Upper lobe of left lung (tissue), 6 donors: Measurements from ENCODE around the gene RTBDN. TPM values are rescaled to one million over a fixed set of nuclear protein-coding genes. Genes with fewer than 3 reads are reported as not detected.
A peak's percentile ranks its signal among the peaks of the same experiment; 100 is the strongest.

Experiments
- ATAC-seq, 2 donors: fragments of 200-7000 bp; cut with Tn5 transposase; one replicate each; pipeline ENCODE4 v1.9.1; 2022; ENCODE audit warnings: mild to moderate bottlenecking in 2 of 2, moderate library complexity in 2 of 2; ENCODE audit not compliant: low FRiP score in 2 of 2
- DNase-seq, 2 donors: peaks; one replicate each; pipeline ENCODE4 v3.0.0-alpha.2; 2019 to 2020
- H3K27ac ChIP-seq, 4 donors: fragments of 200-600 bp; sonication (generic); one replicate each; pipeline ENCODE4 v1.5.1; 2016 to 2019
- H3K27me3 ChIP-seq, 4 donors: fragments of 200-600 bp; sonication (generic); one replicate each; pipeline ENCODE4 v1.5.1; 2017 to 2019
- H3K36me3 ChIP-seq, 4 donors: fragments of 200-600 bp; sonication (generic); one replicate each; pipeline ENCODE4 v1.5.1; 2016 to 2019
- H3K4me1 ChIP-seq, 4 donors: fragments of 200-600 bp; sonication (generic); one replicate each; pipeline ENCODE4 v1.5.1; 2018 to 2019
- H3K4me3 ChIP-seq, 4 donors: fragments of 200-600 bp; sonication (generic); one replicate each; pipeline ENCODE4 v1.5.1; 2017 to 2019; ENCODE audit warnings: mild to moderate bottlenecking in 2 of 4, moderate library complexity in 1 of 4
- H3K9me3 ChIP-seq, 4 donors: fragments of 200-600 bp; sonication (generic); one replicate each; pipeline ENCODE4 v1.5.1; 2018 to 2019
- CTCF ChIP-seq, 6 experiments: fragments of 450-650 bp in 4 of 6; fragments of 200-600 bp in 2 of 6; sonication (generic) in 2 of 6; IDR thresholded peaks; one replicate each; pipeline ENCODE4 v1.5.1; 2016 to 2019; ENCODE audit warnings: antibody characterized with exemption in 6 of 6
- EP300 ChIP-seq, 4 donors: sonication (generic); formaldehyde crosslinking; IDR thresholded peaks; one replicate each; pipeline ENCODE4 v1.5.1; 2017; ENCODE audit warnings: antibody characterized with exemption in 4 of 4, control low read depth in 2 of 4
- POLR2A ChIP-seq, 4 donors: fragments of 450-650 bp; IDR thresholded peaks; one replicate each; pipeline ENCODE4 v1.5.1; 2016 to 2017; ENCODE audit warnings: antibody characterized with exemption in 4 of 4, mild to moderate bottlenecking in 2 of 4
- POLR2AphosphoS5 ChIP-seq, 2 donors: sonication (generic); formaldehyde crosslinking; IDR thresholded peaks; one replicate each; pipeline ENCODE4 v1.5.1; 2017; ENCODE audit warnings: antibody characterized with exemption in 2 of 2
- WGBS, 2 donors: methylation state at CpG; one replicate each; pipeline ENCODE4 v1.1.5; 2017 to 2018; 5-methylcytosine and 5-hydroxymethylcytosine counted together
- total RNA-seq, 6 donors: library from RNA; depleted of rRNA in 4 of 6; stranded (reverse); fragments of >200 nt in 4 of 6; gene quantifications; one replicate each; pipeline versions ENCODE4 v1.1.0 to v1.2.1, GENCODE V29; 2016 to 2021
- donor health status: DM: no; HTN: no; CAD: no; lungs with moderate emphysema.
- donor health status: DM: no; HTN: yes; CAD: no; lungs with severe emphysema.

The RTBDN gene
- total RNA-seq, 6 donors from 2014 or later: not detected

DNA sequence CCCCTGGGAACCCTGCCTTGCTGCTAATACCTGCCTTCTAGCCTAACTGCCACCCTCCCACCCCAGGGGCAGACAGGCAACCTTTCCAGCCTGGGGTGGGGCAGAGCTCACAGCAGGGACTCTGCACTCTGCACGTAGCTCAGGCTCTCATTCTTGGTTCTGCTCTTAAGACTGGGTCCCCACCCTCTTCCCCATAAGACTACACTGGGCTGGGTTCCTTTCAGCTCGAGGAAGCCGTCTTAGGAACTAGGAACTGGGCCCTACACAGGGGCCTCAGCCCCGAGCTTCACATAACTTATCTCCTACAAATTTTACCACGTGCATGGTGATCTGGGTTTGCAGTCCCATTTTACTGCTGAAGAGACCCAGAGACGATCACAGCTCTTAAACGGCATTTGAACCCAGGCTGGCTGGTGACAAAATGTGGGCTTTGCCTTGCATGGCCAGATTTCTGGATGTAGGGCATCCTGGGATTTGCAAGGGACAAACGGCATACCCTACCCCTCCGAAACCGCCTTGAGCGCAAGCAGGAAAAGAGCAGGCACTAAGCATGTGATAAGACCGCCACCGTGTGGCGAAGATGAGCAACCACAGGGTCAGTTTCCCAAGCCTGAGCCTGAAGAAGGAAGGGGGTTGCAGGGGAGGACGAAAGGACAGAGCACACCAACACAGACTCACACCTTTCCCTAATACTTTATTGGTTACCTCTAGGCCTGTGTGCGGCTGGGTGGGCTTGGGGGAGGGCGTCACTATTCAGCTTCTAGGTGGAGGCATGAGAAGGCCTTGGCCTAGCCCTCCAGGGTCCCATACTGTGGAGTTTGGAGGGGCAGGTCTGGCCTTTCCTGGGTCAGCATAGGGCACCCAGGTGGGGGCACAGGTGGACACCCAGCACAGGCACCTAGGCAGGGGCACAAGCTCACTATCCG, 38.0 kb downstream of the RTBDN start:
- peaks cover 27 to 42% (median 36%) of the 10 kb centered on the region in 4 donors for H3K4me1 ChIP-seq
- WGBS, 2 donors: 11% methylated on average over 16 to 18 of the region's 18 CpGs
- TF ChIP-seq CTCF (IDR thresholded peaks at IDR 0.05): peak; percentile 88 to 98 (median 98)
- TF ChIP-seq POLR2A (IDR thresholded peaks at IDR 0.05): peak in 2 of 4 donors; percentile 26 to 34
- no peak for TF ChIP-seq EP300 (IDR thresholded peaks at IDR 0.05)
- TF ChIP-seq POLR2AphosphoS5 (IDR thresholded peaks at IDR 0.05): peak; percentile 6 to 68
- peak in 1 of 2 donors; percentile 83 for DNase-seq
- H3K9me3 ChIP-seq: no peaks in the 10 kb centered on the region
- H3K36me3 ChIP-seq: peaks cover 0 to 31% (median 11%) of the 10 kb centered on the region in 4 donors
- peak overlapping the region; percentile 36 to 99 (median 70) for H3K27ac ChIP-seq
- peak overlapping the region in 1 of 4 donors; percentile 18 for H3K4me3 ChIP-seq
- peak; percentile 45 to 76 for ATAC-seq
- no peaks in the 10 kb centered on the region for H3K27me3 ChIP-seq

- ATAC-seq: no peak
- H3K27ac ChIP-seq: peak overlapping the region; percentile 96 to 100 (median 98)
- TF ChIP-seq EP300 (IDR thresholded peaks at IDR 0.05): no peak
- TF ChIP-seq CTCF (IDR thresholded peaks at IDR 0.05): no peak
- TF ChIP-seq POLR2AphosphoS5 (IDR thresholded peaks at IDR 0.05): no peak
- no peak for TF ChIP-seq POLR2A (IDR thresholded peaks at IDR 0.05)
- peaks cover 0 to 27% (median 10%) of the 10 kb centered on the region in 4 donors for H3K36me3 ChIP-seq
- DNase-seq: no peak
- no peaks in the 10 kb centered on the region for H3K9me3 ChIP-seq
- no peaks in the 10 kb centered on the region for H3K27me3 ChIP-seq
- H3K4me1 ChIP-seq: peaks cover 25 to 37% (median 29%) of the 10 kb centered on the region in 4 donors
- 89 to 97% methylated on average over 6 to 9 of the region's 9 CpGs for WGBS, 2 donors
- H3K4me3 ChIP-seq: peak overlapping the region in 1 of 4 donors; percentile 96
These were observed 39.4 kb downstream of the RTBDN start for GRCh38 chr19:12794971-12795381.

- no peak for TF ChIP-seq CTCF (IDR thresholded peaks at IDR 0.05)
- TF ChIP-seq EP300 (IDR thresholded peaks at IDR 0.05): no peak
- TF ChIP-seq POLR2A (IDR thresholded peaks at IDR 0.05): no peak
- TF ChIP-seq POLR2AphosphoS5 (IDR thresholded peaks at IDR 0.05): no peak
- DNase-seq (peak in 1 of 2 donors; percentile 31), ATAC-seq (no peak)
These were observed 40.0 kb downstream of the RTBDN start for GRCh38 chr19:12794196-12794941.

DNA sequence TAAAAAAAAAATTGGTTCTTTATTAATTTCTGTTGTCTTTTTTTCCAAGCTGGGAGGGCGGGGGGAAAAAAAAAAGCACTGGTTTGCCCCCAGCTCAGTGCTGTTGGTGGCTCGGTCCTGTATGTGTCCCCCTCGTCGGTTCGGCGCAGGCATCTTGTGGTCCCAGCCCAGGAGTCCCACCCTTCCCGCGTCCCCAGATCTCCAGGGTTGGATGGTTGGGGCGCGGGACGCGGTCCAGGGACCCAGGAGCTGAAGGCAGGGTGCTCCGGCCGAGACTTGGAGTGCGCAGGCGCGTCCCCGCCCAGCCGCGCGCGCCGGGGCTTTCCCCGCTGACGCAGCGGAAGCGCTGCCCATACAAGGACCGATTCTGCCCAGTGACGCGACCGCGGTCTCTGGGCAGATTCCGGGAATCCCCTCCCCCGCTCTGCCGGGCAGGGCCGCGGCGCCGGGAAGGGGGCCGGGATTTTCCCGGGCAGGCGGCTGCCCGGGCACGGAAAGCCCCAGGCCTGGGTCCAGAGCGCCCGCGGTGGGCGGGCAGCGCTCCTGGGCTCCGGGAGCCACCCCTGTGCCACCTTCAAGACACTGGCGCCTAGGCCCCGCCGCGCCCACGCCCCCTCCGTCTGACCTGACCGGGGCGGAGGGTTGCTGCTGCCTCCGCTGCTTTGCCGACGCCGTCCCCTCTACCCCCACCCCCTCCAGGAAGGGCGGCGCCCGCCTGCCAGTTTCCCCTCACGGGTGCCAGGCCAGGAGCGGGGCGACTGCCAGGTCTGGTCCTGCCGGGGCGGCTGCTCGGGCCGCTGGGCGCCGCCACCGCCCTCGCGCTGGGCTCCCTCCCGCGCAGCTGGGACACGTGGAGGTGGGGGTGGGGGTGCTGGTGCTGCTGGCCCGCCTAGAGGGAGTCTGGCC, 40.8 kb downstream of the RTBDN start:
- H3K36me3 ChIP-seq: peaks cover 0 to 12% (median 0%) of the 10 kb centered on the region in 4 donors
- peaks cover 32 to 46% (median 36%) of the 10 kb centered on the region in 4 donors for H3K4me1 ChIP-seq
- WGBS, 2 donors: 0% methylated on average over 28 to 38 of the region's 81 CpGs
- DNase-seq: peak; percentile 91 to 98
- peak; percentile 40 to 45 for ATAC-seq
- peak overlapping the region; percentile 84 to 96 (median 94) for H3K4me3 ChIP-seq
- H3K9me3 ChIP-seq: no peaks in the 10 kb centered on the region
- no peaks in the 10 kb centered on the region for H3K27me3 ChIP-seq
- peak overlapping the region; percentile 96 to 100 (median 98) for H3K27ac ChIP-seq
- TF ChIP-seq CTCF (IDR thresholded peaks at IDR 0.05) (no peak), POLR2A (IDR thresholded peaks at IDR 0.05) (peak; percentile 6 to 92 (median 70)), EP300 (IDR thresholded peaks at IDR 0.05) (peak; percentile 82 to 99 (median 98)), POLR2AphosphoS5 (IDR thresholded peaks at IDR 0.05) (peak; percentile 94 to 99)

More at GRCh38 chr19:12794196-12794941, 40.0 kb downstream of the RTBDN start:
- peaks cover 0 to 21% (median 6%) of the 10 kb centered on the region in 4 donors for H3K36me3 ChIP-seq
- H3K4me1 ChIP-seq: peaks cover 25 to 37% (median 28%) of the 10 kb centered on the region in 4 donors
- H3K9me3 ChIP-seq: no peaks in the 10 kb centered on the region
- 72 to 75% methylated on average over 7 of the region's 7 CpGs for WGBS, 2 donors
- H3K27me3 ChIP-seq: no peaks in the 10 kb centered on the region
- H3K4me3 ChIP-seq: peak overlapping the region in 3 of 4 donors; percentile 84 to 96 (median 93)
- H3K27ac ChIP-seq: peak overlapping the region; percentile 96 to 100 (median 98)
